ENCODE data around the gene CACNA2D3. TPM values are rescaled to one million over a fixed set of nuclear protein-coding genes. Genes with fewer than 3 reads are reported as not detected.
A peak's percentile ranks its signal among the peaks of the same experiment; 100 is the strongest.

CACNA2D3 gene
- total RNA-seq, 1 donor from 2014 or later = 2.5 TPM

DNA sequence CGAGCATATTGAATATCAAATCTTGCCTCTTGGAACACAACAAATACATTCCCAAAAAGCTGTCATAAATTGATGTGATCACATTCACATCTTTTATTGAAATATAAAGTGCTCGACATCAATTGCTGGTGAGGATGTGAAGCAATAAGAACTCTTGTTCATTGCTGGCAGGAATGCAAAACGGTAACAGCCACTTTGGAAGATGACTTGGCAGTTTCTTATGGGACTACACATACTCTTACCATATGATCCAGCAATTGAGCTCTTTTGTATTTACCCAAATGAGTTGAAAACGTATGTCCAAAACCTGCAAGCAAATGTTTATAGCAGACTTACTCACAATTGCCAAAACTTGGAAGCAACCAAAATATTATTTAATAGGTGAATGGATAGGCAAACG is 234.9 kb downstream of the CACNA2D3 start:
- H3K9me3 Mint-ChIP-seq = no peaks in the 10 kb centered on the region
- no peak overlapping the region for H3K4me3 Mint-ChIP-seq
- no peak for DNase-seq (ENCODE audit: extremely low spot score, unreplicated experiment)
- H3K36me3 Mint-ChIP-seq = no peaks in the 10 kb centered on the region
- peaks cover 24% of the 10 kb centered on the region for H3K4me1 Mint-ChIP-seq (ENCODE audit: unreplicated experiment)
- TF ChIP-seq, protein P1, sequence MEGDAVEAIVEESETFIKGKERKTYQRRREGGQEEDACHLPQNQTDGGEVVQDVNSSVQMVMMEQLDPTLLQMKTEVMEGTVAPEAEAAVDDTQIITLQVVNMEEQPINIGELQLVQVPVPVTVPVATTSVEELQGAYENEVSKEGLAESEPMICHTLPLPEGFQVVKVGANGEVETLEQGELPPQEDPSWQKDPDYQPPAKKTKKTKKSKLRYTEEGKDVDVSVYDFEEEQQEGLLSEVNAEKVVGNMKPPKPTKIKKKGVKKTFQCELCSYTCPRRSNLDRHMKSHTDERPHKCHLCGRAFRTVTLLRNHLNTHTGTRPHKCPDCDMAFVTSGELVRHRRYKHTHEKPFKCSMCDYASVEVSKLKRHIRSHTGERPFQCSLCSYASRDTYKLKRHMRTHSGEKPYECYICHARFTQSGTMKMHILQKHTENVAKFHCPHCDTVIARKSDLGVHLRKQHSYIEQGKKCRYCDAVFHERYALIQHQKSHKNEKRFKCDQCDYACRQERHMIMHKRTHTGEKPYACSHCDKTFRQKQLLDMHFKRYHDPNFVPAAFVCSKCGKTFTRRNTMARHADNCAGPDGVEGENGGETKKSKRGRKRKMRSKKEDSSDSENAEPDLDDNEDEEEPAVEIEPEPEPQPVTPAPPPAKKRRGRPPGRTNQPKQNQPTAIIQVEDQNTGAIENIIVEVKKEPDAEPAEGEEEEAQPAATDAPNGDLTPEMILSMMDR (conservative IDR thresholded peaks at IDR 0.05) = no peak
- no peak overlapping the region for H3K27ac Mint-ChIP-seq
- no peaks in the 10 kb centered on the region for H3K27me3 Mint-ChIP-seq

DNA sequence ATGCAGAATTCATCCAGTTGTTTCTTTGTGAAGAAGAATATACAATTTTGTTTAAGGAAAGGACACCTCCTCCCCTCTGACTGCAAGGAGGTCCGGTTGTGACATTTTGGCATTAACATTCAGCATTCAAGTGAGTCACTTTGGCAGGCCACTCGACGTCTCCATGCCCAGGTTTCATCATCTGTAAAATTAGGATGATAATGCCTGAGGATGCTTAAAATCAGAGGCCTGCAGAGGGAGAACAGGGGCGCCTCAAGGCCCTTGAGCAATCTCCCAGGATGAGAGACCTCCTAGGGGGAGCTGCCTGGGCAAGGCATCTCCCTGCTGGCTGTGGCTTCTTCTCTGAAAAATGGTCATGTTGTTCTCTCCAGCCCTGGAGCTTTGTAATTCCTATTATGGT is 236.0 kb downstream of the CACNA2D3 start:
- H3K9me3 Mint-ChIP-seq = no peaks in the 10 kb centered on the region
- TF ChIP-seq, protein P1 (conservative IDR thresholded peaks at IDR 0.05) = no peak
- H3K36me3 Mint-ChIP-seq = no peaks in the 10 kb centered on the region
- H3K27ac Mint-ChIP-seq = no peak overlapping the region
- no peak overlapping the region for H3K4me3 Mint-ChIP-seq
- no peak for DNase-seq (ENCODE audit: extremely low spot score, unreplicated experiment)
- H3K27me3 Mint-ChIP-seq = no peaks in the 10 kb centered on the region
- peaks cover 22% of the 10 kb centered on the region for H3K4me1 Mint-ChIP-seq (ENCODE audit: unreplicated experiment)

DNA sequence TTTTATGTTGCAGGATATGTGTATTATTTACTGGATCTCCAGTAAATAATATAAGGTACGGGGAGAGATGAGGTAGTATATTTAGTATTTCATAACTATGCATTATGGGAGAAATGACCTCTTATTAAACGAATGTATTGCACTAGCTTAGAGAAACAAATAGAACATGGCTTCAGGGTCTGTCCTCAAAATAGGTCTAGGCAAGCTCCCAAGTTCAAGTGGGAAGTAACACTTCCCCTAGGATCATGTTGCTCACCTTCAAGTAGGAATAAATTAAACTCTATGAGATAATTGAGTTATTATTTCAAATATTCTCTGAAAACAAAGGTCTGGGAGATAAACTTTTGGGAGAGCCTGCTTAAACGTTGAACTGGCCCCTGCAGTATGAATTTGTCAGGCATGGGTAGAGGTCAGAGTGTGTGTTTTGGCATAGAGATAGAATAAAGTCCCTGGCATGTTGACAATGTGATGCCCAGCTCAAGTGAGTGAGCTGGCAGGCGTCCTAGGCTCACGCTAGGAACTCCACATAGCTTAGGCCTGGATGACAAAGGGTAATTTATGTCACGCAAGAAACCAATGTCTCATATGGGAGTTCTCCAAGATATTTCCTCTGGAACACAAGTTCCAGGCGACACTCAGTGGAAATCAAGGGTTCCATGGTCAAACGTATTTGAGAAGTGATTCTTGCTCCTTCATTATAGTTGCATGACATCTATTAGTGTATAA is 236.8 kb downstream of the CACNA2D3 start:
- H3K4me1 Mint-ChIP-seq (ENCODE audit: unreplicated experiment) = peaks cover 13% of the 10 kb centered on the region
- no peak for DNase-seq (ENCODE audit: extremely low spot score, unreplicated experiment)
- no peak overlapping the region for H3K4me3 Mint-ChIP-seq
- H3K9me3 Mint-ChIP-seq = no peaks in the 10 kb centered on the region
- TF ChIP-seq, protein P1 (conservative IDR thresholded peaks at IDR 0.05) = no peak
- H3K27ac Mint-ChIP-seq = no peak overlapping the region
- no peaks in the 10 kb centered on the region for H3K27me3 Mint-ChIP-seq
- H3K36me3 Mint-ChIP-seq = no peaks in the 10 kb centered on the region

DNA sequence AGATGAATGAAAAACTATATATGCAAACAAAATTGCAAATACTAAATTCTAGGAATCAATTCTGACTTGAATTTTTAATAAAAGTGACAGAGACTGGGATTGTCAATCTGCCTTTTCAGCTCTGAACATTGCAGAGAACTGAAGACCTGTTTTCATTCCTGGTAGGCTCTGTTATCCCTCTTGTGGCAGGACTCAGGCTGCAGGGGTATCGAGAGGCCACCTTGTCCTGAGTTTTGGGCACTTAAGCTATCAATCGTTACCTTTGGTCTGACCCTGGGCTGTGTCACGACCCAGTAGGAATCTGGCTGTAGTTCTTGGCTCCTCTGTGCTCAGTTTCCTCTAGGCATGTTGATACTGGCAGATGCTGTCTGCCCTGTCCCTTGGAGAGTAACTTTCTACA is 238.0 kb downstream of the CACNA2D3 start:
- DNase-seq (ENCODE audit: extremely low spot score, unreplicated experiment) = no peak
- H3K27me3 Mint-ChIP-seq = no peaks in the 10 kb centered on the region

DNA sequence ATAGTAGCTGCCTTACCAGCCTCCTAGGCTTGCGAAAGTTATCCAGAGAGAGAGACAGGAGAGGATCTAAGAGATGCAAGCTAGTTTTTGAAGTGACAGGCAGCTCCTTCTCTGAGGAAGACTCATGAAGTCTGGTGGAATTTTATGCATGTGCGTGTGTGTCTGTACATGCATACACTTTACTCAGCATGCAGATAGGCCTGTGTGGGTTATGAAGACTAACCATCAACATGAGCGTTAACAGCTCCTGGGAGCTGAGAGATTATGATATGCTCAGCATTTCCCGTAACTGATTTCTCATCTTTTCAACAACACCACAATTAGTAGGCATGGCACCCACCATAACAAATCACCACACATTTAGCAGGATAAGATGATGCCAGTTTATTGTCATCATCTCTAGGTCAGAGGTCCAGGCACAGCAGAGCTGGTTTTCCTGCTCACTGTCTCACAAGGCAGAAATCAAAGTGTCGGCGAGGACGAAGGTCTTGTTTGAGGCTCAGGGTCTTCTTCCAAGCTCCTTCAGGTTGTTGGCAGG is 239.5 kb downstream of the CACNA2D3 start:
- peaks cover 5% of the 10 kb centered on the region for H3K27me3 Mint-ChIP-seq
- no peak overlapping the region for H3K27ac Mint-ChIP-seq

More for the DNA sequence above, 238.0 kb downstream of the CACNA2D3 start:
- Mint-ChIP-seq H3K27ac (no peak overlapping the region), H3K4me3 (no peak overlapping the region), H3K4me1 (ENCODE audit: unreplicated experiment) (peaks cover 2% of the 10 kb centered on the region), H3K36me3 (no peaks in the 10 kb centered on the region), H3K9me3 (no peaks in the 10 kb centered on the region)
- TF ChIP-seq, protein P1 (conservative IDR thresholded peaks at IDR 0.05) = peak; percentile 19

More for the DNA sequence above, 239.5 kb downstream of the CACNA2D3 start:
- no peaks in the 10 kb centered on the region for H3K9me3 Mint-ChIP-seq
- H3K4me1 Mint-ChIP-seq (ENCODE audit: unreplicated experiment) = no peaks in the 10 kb centered on the region
- TF ChIP-seq, protein P1 (conservative IDR thresholded peaks at IDR 0.05) = no peak
- no peak overlapping the region for H3K4me3 Mint-ChIP-seq
- H3K36me3 Mint-ChIP-seq = no peaks in the 10 kb centered on the region
- DNase-seq (ENCODE audit: extremely low spot score, unreplicated experiment) = no peak
